Small intestine (tissue), 7 donors: ENCODE results near the gene SDK2. TPM values are rescaled to one million over a fixed set of nuclear protein-coding genes. Genes with fewer than 3 reads are reported as not detected.

ENCODE experiments used
- DNase-seq, 2 donors: peaks; one replicate each; pipeline versions ENCODE4 v3.0.0 to v3.0.0-alpha.2; 2013
- FAIRE-seq: peaks from 2 replicates; lab custom pipeline; 2012; peaks lifted over from hg19 to GRCh38; lab: Jason Lieb, UNC
- H3K27ac ChIP-seq, 3 donors: one replicate each; pipeline ENCODE4 v1.5.1; 2013; ENCODE audit warnings: low read length in 2 of 3, mild to moderate bottlenecking in 2 of 3, control low read depth in 1 of 3, inconsistent platforms in 1 of 3, low read depth in 1 of 3, moderate library complexity in 1 of 3
- H3K27me3 ChIP-seq, 3 donors: one replicate each; pipeline ENCODE4 v1.6.1; 2013; ENCODE audit warnings: low read length in 3 of 3, inconsistent platforms in 1 of 3; ENCODE audit not compliant: control insufficient read depth in 3 of 3, insufficient read depth in 3 of 3
- H3K36me3 ChIP-seq, 3 donors: one replicate each; pipeline ENCODE4 v1.6.1; 2013; ENCODE audit warnings: low read length in 3 of 3, inconsistent platforms in 1 of 3, low read depth in 1 of 3, mild to moderate bottlenecking in 1 of 3, moderate library complexity in 1 of 3; ENCODE audit not compliant: control insufficient read depth in 3 of 3, insufficient read depth in 2 of 3
- H3K4me1 ChIP-seq, 3 donors: one replicate each; pipeline ENCODE4 v1.6.1; 2013; ENCODE audit warnings: low read length in 2 of 3, inconsistent platforms in 1 of 3, low read depth in 1 of 3, mild to moderate bottlenecking in 1 of 3, moderate library complexity in 1 of 3; ENCODE audit not compliant: control insufficient read depth in 3 of 3, insufficient read depth in 2 of 3
- H3K4me3 ChIP-seq, 3 donors: one replicate each; pipeline ENCODE4 v1.5.1; 2013; ENCODE audit warnings: low read length in 3 of 3, control low read depth in 1 of 3, inconsistent platforms in 1 of 3, low read depth in 1 of 3, mild to moderate bottlenecking in 1 of 3, moderate library complexity in 1 of 3
- H3K9me3 ChIP-seq, 2 donors: one replicate each; pipeline ENCODE4 v1.6.1; 2013; ENCODE audit warnings: low read depth in 1 of 2, low read length in 1 of 2; ENCODE audit not compliant: control insufficient read depth in 2 of 2, insufficient read depth in 1 of 2
- whole genome bisulfite sequencing, 3 donors: extraction: QIAGEN DNeasy Blood & Tissue Kit; methylation state at CpG; one replicate each; pipeline ENCODE4 v1.1.7; 2013; 5-methylcytosine and 5-hydroxymethylcytosine counted together
- polyA plus RNA-seq, 4 donors: library from polyadenylated mRNA; stranded (reverse) in 3 of 4; unstranded in 1 of 4; fragments of 200-250 nt in 3 of 4; fragments of 120-200 nt in 1 of 4; gene quantifications; one replicate each; pipeline versions ENCODE4 v1.2.1 to v1.2.3, GENCODE V29; 2013
- donor health status: healthy with polysubstance abuse.
- donor health status: control.
- donor health status: control.
- donor health status: Bipolar disorder and iron deficiency.
- donor health status: healthy.

The SDK2 gene
- polyA plus RNA-seq, 4 donors, result under 0.01 to 1.1 (median 0.10) TPM

- DNase-seq, result no peak
- no peak for FAIRE-seq
- H3K9me3 ChIP-seq, result no peaks in the 10 kb centered on the region
- 86 to 91% (median 90%) methylated on average over 8 of the region's 8 CpGs for WGBS, 3 donors
- no peak overlapping the region for H3K4me3 ChIP-seq
- no peaks in the 10 kb centered on the region for H3K4me1 ChIP-seq
- H3K27me3 ChIP-seq, result no peaks in the 10 kb centered on the region
- no peak overlapping the region for H3K27ac ChIP-seq
- H3K36me3 ChIP-seq, result no peaks in the 10 kb centered on the region
Observed at GRCh38 chr17:73605444-73605843, 38.8 kb downstream of the SDK2 start.

- Histone ChIP-seq H3K9me3 (no peaks in the 10 kb centered on the region), H3K36me3 (no peaks in the 10 kb centered on the region), H3K27ac (no peak overlapping the region), H3K4me3 (no peak overlapping the region), H3K4me1 (no peaks in the 10 kb centered on the region), H3K27me3 (no peaks in the 10 kb centered on the region)
- 81 to 90% (median 82%) methylated on average over 7 of the region's 7 CpGs for WGBS, 3 donors
- no peak for DNase-seq
- no peak for FAIRE-seq
Observed at GRCh38 chr17:73604476-73604875, 39.8 kb downstream of the SDK2 start.

GRCh38 chr17:73603971-73604370, 40.3 kb downstream of the SDK2 start:
- 83 to 89% (median 87%) methylated on average over 20 of the region's 20 CpGs for WGBS, 3 donors

GRCh38 chr17:73600103-73600871, 44.0 kb downstream of the SDK2 start:
- Histone ChIP-seq H3K36me3 (no peaks in the 10 kb centered on the region), H3K27me3 (no peaks in the 10 kb centered on the region), H3K27ac (no peak overlapping the region), H3K4me1 (no peaks in the 10 kb centered on the region), H3K4me3 (no peak overlapping the region), H3K9me3 (no peaks in the 10 kb centered on the region)
- DNase-seq (no peak), FAIRE-seq (no peak)
- WGBS, 3 donors, result 67 to 76% (median 70%) methylated on average over 16 of the region's 16 CpGs

More at GRCh38 chr17:73603971-73604370, 40.3 kb downstream of the SDK2 start:
- FAIRE-seq (no peak), DNase-seq (no peak)
- no peaks in the 10 kb centered on the region for H3K27me3 ChIP-seq
- H3K36me3 ChIP-seq, result no peaks in the 10 kb centered on the region
- H3K4me1 ChIP-seq, result no peaks in the 10 kb centered on the region
- H3K27ac ChIP-seq, result no peak overlapping the region
- no peak overlapping the region for H3K4me3 ChIP-seq
- no peaks in the 10 kb centered on the region for H3K9me3 ChIP-seq

- H3K27ac ChIP-seq, result no peak overlapping the region
- no peaks in the 10 kb centered on the region for H3K36me3 ChIP-seq
- no peaks in the 10 kb centered on the region for H3K4me1 ChIP-seq
- no peak overlapping the region for H3K4me3 ChIP-seq
- WGBS, 3 donors, result 58 to 71% (median 68%) methylated on average over 3 of the region's 3 CpGs
- H3K9me3 ChIP-seq, result no peaks in the 10 kb centered on the region
- no peaks in the 10 kb centered on the region for H3K27me3 ChIP-seq
- no peak for FAIRE-seq
- no peak for DNase-seq
Observed at GRCh38 chr17:73599599-73599998, 44.6 kb downstream of the SDK2 start.

- 75 to 80% (median 78%) methylated on average over 12 to 13 of the region's 13 CpGs for whole genome bisulfite sequencing, 3 donors
- Histone ChIP-seq H3K9me3 (no peaks in the 10 kb centered on the region), H3K4me3 (no peak overlapping the region), H3K27ac (no peak overlapping the region), H3K27me3 (no peaks in the 10 kb centered on the region), H3K4me1 (no peaks in the 10 kb centered on the region), H3K36me3 (no peaks in the 10 kb centered on the region)
- no peak for FAIRE-seq
- no peak for DNase-seq
Observed at GRCh38 chr17:73598212-73598611, 46.0 kb downstream of the SDK2 start.

GRCh38 chr17:73595931-73596330, 48.3 kb downstream of the SDK2 start:
- H3K27me3 ChIP-seq, result no peaks in the 10 kb centered on the region
- H3K4me3 ChIP-seq, result no peak overlapping the region
- H3K9me3 ChIP-seq, result no peaks in the 10 kb centered on the region
- no peak overlapping the region for H3K27ac ChIP-seq
- WGBS, 3 donors, result 70 to 74% (median 74%) methylated on average over 5 to 7 of the region's 7 CpGs
- H3K36me3 ChIP-seq, result no peaks in the 10 kb centered on the region
- peaks cover 0 to 3% (median 0%) of the 10 kb centered on the region in 3 donors for H3K4me1 ChIP-seq
- no peak for DNase-seq
- no peak for FAIRE-seq

GRCh38 chr17:73595479-73595878, 48.8 kb downstream of the SDK2 start:
- peaks cover 0 to 3% (median 0%) of the 10 kb centered on the region in 3 donors for H3K4me1 ChIP-seq
- H3K9me3 ChIP-seq, result no peaks in the 10 kb centered on the region
- FAIRE-seq (no peak), DNase-seq (peak in 1 of 2 donors; percentile 11)
- no peak overlapping the region for H3K4me3 ChIP-seq
- no peak overlapping the region for H3K27ac ChIP-seq
- no peaks in the 10 kb centered on the region for H3K36me3 ChIP-seq
- H3K27me3 ChIP-seq, result no peaks in the 10 kb centered on the region
- WGBS, 3 donors, result 53 to 64% (median 53%) methylated on average over 5 to 6 of the region's 6 CpGs
